ENCODE measurements around the gene C19orf67. TPM values are rescaled to one million over a fixed set of nuclear protein-coding genes. Genes with fewer than 3 reads are reported as not detected.

The C19orf67 gene
- total and polyA plus RNA-seq, 8 donors: not detected

DNA sequence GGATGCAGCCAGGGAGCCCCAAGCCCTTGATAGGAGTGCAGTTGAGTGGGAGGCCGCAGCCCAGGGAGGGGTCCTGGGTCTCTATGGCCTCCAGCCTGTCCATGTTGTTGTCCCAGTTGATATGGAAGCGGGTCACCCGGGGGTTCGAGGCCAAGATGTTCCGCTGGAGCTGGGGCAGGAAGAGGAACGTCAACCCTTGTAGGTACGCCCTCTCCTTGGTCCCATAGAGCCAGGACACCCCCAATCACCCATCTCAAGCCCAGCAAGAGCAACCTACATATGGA lies 34.9 kb upstream of the C19orf67 start:
- H3K27me3 ChIP-seq: no peaks in the 10 kb centered on the region
- WGBS, 2 donors: 93 to 96% methylated on average over 7 of the region's 7 CpGs
- no peak for TF ChIP-seq CTCF (IDR thresholded peaks at IDR 0.05)
- peaks cover 11 to 26% (median 18%) of the 10 kb centered on the region in 3 donors for H3K4me1 ChIP-seq
- no peak overlapping the region for H3K27ac ChIP-seq
- DNase-seq: peak in 1 of 6 donors; percentile 51
- H3K36me3 ChIP-seq: no peaks in the 10 kb centered on the region
- ATAC-seq: no peak
- intact Hi-C loops (cut with DNase I): no loop called here
- no peak for FAIRE-seq
- no peaks in the 10 kb centered on the region for H3K9me3 ChIP-seq
- H3K4me3 ChIP-seq: no peak overlapping the region

DNA sequence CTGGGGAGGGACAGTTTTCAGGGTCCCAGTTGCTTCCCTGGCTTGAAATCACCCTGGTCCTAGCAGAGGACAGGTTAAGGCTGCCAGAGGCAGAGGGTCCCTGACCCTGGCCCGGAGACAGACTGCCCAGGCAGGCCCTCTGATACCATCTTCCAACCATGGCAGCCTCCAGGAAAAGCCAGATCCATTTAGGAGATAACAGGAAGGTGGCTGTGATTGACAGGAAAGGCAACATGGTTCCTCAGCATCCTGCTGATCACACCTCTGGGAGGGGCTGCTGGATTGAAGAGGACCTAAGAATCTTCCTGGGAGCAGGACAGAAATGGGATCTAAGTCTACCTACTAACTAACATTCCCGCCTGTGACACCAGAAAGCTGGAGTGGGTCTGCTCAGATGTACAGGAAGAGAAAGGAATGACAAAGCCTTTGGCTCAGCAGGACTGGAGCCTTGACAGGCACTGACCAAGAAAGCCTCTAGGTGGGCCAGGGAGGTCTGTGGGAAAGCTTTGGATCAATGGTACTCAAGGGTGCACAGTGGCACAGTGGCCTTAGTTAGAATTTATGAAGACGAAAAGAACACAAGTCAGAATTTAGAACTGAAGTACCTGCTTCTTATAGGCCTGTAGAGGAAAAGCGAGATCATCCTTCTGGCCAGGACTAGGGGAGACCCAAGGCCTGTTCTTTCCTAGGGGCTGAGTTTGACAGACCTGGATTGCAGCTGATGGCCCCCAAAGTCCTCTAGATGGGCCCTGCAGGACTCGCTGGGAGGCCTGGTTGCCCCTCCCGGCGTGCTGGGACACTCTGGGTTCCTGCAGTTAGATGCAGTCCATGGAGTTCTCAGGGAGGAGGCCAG lies 34.3 kb upstream of the C19orf67 start:
- Histone ChIP-seq H3K4me3 (no peak overlapping the region), H3K36me3 (no peaks in the 10 kb centered on the region), H3K27me3 (no peaks in the 10 kb centered on the region), H3K9me3 (no peaks in the 10 kb centered on the region), H3K4me1 (peaks cover 11 to 29% (median 21%) of the 10 kb centered on the region in 3 donors), H3K27ac (peak overlapping the region in 2 of 4 donors; percentile 96 to 97)
- WGBS, 2 donors: 86 to 89% methylated on average over 7 of the region's 7 CpGs
- ATAC-seq: no peak
- no peak for TF ChIP-seq CTCF (IDR thresholded peaks at IDR 0.05)
- FAIRE-seq: no peak
- no peak for DNase-seq
- intact Hi-C loops (cut with DNase I): no loop called here

DNA sequence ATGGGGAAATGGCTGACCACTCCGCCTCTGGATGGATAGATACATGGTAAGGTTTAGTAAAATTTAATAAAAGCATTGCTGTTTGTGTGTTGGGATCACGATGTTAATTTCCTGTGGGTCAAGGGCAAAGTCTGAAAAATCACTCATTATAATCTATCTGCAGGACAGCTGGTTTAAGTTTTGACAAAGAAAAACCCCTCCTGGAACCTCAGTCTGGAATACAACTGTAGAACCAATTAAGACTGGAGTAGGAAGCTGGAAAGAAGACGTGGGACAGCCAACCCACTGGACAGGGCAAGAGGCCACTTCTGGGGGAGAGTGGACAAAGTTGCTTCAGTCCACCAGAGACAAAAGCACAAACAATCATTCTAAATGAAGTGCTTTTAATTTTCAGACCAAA lies 33.6 kb upstream of the C19orf67 start:
- H3K4me3 ChIP-seq: peak overlapping the region in 3 of 4 donors; percentile 30 to 92 (median 49)
- FAIRE-seq: no peak
- WGBS, 2 donors: 24 to 33% methylated on average over 3 of the region's 3 CpGs

DNA sequence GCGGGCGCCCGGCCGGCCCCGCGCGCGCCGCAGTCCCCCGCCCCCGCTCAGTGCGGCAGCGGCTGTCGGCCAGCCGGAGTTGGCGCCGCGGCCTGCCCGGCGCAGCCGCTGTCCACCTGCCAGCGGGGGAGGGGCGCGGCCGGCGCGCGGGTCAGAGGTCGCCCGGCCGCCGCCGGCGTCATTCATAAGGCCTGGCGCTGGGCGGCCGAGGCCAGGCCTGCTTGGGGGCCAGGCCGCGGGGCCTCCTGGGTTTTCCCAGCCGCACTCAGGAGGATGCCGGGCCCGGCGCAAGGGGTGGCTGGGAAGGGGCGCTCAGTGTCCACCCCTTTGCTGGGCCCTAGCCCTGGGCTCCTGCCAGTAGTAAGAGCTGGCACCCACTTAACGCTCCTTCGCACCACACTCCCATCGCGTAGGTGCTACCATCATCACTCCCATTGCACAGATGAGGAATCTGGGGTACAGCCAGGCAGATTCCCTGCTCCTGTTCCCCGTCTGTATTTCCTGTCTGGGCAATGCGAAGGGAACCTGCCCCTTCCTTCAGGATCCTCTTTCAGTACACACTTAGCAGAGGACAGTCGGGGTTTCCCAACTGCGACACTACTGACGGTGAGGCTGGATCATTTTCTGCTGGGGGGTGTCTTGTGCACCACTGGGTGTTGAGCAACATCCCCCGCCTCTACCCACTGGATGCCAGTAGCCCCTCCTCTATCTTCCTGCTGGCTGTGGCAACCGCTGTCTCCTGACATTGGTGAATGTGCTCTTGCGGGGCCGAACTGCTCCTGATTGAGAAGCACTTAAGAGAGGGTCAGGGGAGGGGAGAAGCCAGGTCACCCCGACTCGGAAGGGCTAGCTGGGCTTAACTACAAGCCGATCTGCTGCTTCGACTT lies 32.8 kb upstream of the C19orf67 start:
- Histone ChIP-seq H3K36me3 (no peaks in the 10 kb centered on the region), H3K27ac (peak overlapping the region; percentile 89 to 97 (median 95)), H3K27me3 (no peaks in the 10 kb centered on the region), H3K9me3 (no peaks in the 10 kb centered on the region), H3K4me1 (peaks cover 14 to 35% (median 21%) of the 10 kb centered on the region in 3 donors), H3K4me3 (peak overlapping the region; percentile 28 to 92 (median 40))
- FAIRE-seq (no peak), DNase-seq (peak; percentile 57 to 88 (median 65)), ATAC-seq (peak in 3 of 4 donors; percentile 11 to 58 (median 54))
- intact Hi-C loops (cut with DNase I): no loop called here
- no peak for TF ChIP-seq CTCF (IDR thresholded peaks at IDR 0.05)
- WGBS, 2 donors: 2 to 3% methylated on average over 41 to 61 of the region's 61 CpGs

More for the DNA sequence above, 33.6 kb upstream of the C19orf67 start:
- intact Hi-C loops (cut with DNase I): no loop called here
- Histone ChIP-seq H3K9me3 (no peaks in the 10 kb centered on the region), H3K27ac (peak overlapping the region; percentile 89 to 97 (median 95)), H3K4me1 (peaks cover 11 to 29% (median 21%) of the 10 kb centered on the region in 3 donors), H3K36me3 (no peaks in the 10 kb centered on the region), H3K27me3 (no peaks in the 10 kb centered on the region)
- ATAC-seq: no peak
- DNase-seq: no peak
- TF ChIP-seq CTCF (IDR thresholded peaks at IDR 0.05): no peak

Data from pancreas (tissue), 10 donors.